K562 (cell line): ENCODE data around the gene FIBP. TPM values are rescaled to one million over a fixed set of nuclear protein-coding genes. Genes with fewer than 3 reads are reported as not detected.

Experiments
- AFF1 ChIP-seq, 2 experiments: fragments of 450-650 bp; IDR thresholded peaks; 2 replicates each; pipeline ENCODE4 v1.6.1; 2018; ENCODE audit warnings: mild to moderate bottlenecking in 2 of 2, low read depth in 1 of 2; ENCODE audit not compliant: partially characterized antibody in 2 of 2
- HMGXB4 ChIP-seq: sonication (generic); formaldehyde crosslinking; IDR thresholded peaks from 2 replicates; pipeline ENCODE4 v1.8.1; 2023; ENCODE audit warnings: mild to moderate bottlenecking, missing genetic modification reagents
- HNRNPLL ChIP-seq: fragments of 200-400 bp; formaldehyde crosslinking; IDR thresholded peaks from 2 replicates; pipeline ENCODE4 v1.6.1; 2017; ENCODE audit warnings: low read length, low read depth, mild to moderate bottlenecking; ENCODE audit not compliant: poor library complexity, severe bottlenecking
- STAT6 ChIP-seq: sonication (generic); formaldehyde crosslinking; IDR thresholded peaks from 2 replicates; pipeline ENCODE4 v1.8.1; 2023; ENCODE audit warnings: mild to moderate bottlenecking, missing genetic modification reagents
- TRIM25 ChIP-seq: fragments of 450-650 bp; IDR thresholded peaks from 2 replicates; pipeline ENCODE4 v1.7.0; 2016; ENCODE audit warnings: borderline replicate concordance
- TSC22D4 ChIP-seq: fragments of 450-650 bp; IDR thresholded peaks from 2 replicates; pipeline ENCODE4 v1.6.1; 2016; ENCODE audit warnings: missing genetic modification characterization, missing biosample characterization, control low read depth
- YBX1 ChIP-seq: fragments of 450-650 bp; IDR thresholded peaks from 2 replicates; pipeline ENCODE4 v1.7.1; 2016; ENCODE audit warnings: mild to moderate bottlenecking
- ZNF408 ChIP-seq: fragments of 250-450 bp; sonication (Bioruptor Pico); IDR thresholded peaks from 2 replicates; pipeline ENCODE4 v1.4.0; 2020; ENCODE audit warnings: low read depth, mild to moderate bottlenecking, moderate library complexity
- polyA plus RNA-seq, 8 experiments: library from polyadenylated mRNA; depleted of rRNA in 4 of 8; stranded (reverse) in 5 of 8; unstranded in 3 of 8; fragments of >200 nt; fragmentation: Nextera tagmentation in 2 of 8; fragmentation: Illumina TruSeq in 1 of 8; extraction: Ambion mirVana in 2 of 8; extraction: Trizol in 1 of 8; gene quantifications; 2 replicates each; pipeline versions ENCODE4 v1.2.1 to v1.2.3, GENCODE V29; 2011 to 2014; ENCODE audit warnings: inconsistent platforms in 1 of 8, missing spikeins in 1 of 8
- total RNA-seq, 7 experiments: library from RNA; depleted of rRNA in 6 of 7; stranded (reverse); fragments of >200 nt in 6 of 7; fragmentation: Illumina TruSeq in 2 of 7; extraction: Trizol in 2 of 7; gene quantifications; 2 replicates each; pipeline versions ENCODE4 v1.2.1 to v1.2.3, GENCODE V29; 2011 to 2021; ENCODE audit warnings: low replicate concordance in 1 of 7

Gene FIBP
- total and polyA plus RNA-seq, 9 of the 15 experiments (the other 6 are each of a cell fraction or from before 2014, with no cell fraction given) = 41.2 to 79.2 (median 48.6) TPM

GRCh38 chr11:65919141-65919572 is 30.9 kb upstream of the FIBP start, which contains the start of gene DRAP1 (continued):
- TF ChIP-seq ZNF408 (CRISPR knock-in tag) (no peak), YBX1 (no peak), AFF1 (IDR thresholded peaks at IDR 0.05; ENCODE audit: low read depth in 1 of 2, partially characterized antibody in 2 of 2) (peak in 1 of 2 experiments; percentile 71), HNRNPLL (peak; percentile 53), TRIM25 (no peak), HMGXB4 (0 out of 2 replicates have a peak, but pooled peaks have one; percentile 26), TSC22D4 (tag) (no peak), STAT6 (no peak)
